Liver (tissue), 3 donors: ENCODE results near the gene ZNF276.

Experiments used
- EGR1 ChIP-seq, 2 donors: IDR thresholded peaks; 2 replicates each; pipeline ENCODE4 v1.6.1; 2016 to 2018; ENCODE audit warnings: antibody characterized with exemption in 2 of 2, low read depth in 2 of 2
- FOXA1 ChIP-seq: IDR thresholded peaks from 2 replicates; pipeline ENCODE4 v1.6.1; 2016; ENCODE audit warnings: antibody characterized with exemption
- GABPA ChIP-seq, 2 donors: IDR thresholded peaks in 1 of 2; conservative IDR thresholded peaks in 1 of 2; 2 replicates each; pipeline ENCODE4 v1.6.1; 2016; ENCODE audit warnings: antibody characterized with exemption in 2 of 2, mild to moderate bottlenecking in 1 of 2, moderate library complexity in 1 of 2
- JUND ChIP-seq, 2 donors: IDR thresholded peaks; 2 replicates each; pipeline ENCODE4 v1.6.1; 2016; ENCODE audit warnings: antibody characterized with exemption in 2 of 2
- NR2F2 ChIP-seq: IDR thresholded peaks from 2 replicates; pipeline ENCODE4 v1.6.1; 2016; ENCODE audit warnings: antibody characterized with exemption
- SP1 ChIP-seq: IDR thresholded peaks from 2 replicates; pipeline ENCODE4 v1.6.1; 2018; ENCODE audit warnings: antibody characterized with exemption, mild to moderate bottlenecking
- TAF1 ChIP-seq: conservative IDR thresholded peaks from 2 replicates; pipeline ENCODE4 v1.6.1; 2016; ENCODE audit warnings: antibody characterized with exemption, mild to moderate bottlenecking
- YY1 ChIP-seq: IDR thresholded peaks from 2 replicates; pipeline ENCODE4 v1.6.1; 2016; ENCODE audit warnings: antibody characterized with exemption, mild to moderate bottlenecking
- TF ChIP-seq, protein P1 (sequence below): fragments of 150-350 bp; IDR thresholded peaks from 2 replicates; pipeline ENCODE4 v1.5.1; 2017; ENCODE audit warnings: improper control_type of control experiment, low read depth, low read length; ENCODE audit not compliant: missing input control
- TF ChIP-seq, protein P2 (sequence below): IDR thresholded peaks from 2 replicates; pipeline ENCODE4 v1.6.1; 2016; ENCODE audit warnings: antibody characterized with exemption
- TF ChIP-seq, protein P3 (sequence below): IDR thresholded peaks from 2 replicates; pipeline ENCODE4 v1.6.1; 2016; ENCODE audit warnings: antibody characterized with exemption
- TF ChIP-seq, protein P4 (sequence below): IDR thresholded peaks from 2 replicates; pipeline ENCODE4 v1.6.1; 2016; ENCODE audit warnings: antibody characterized with exemption, mild to moderate bottlenecking
- TF ChIP-seq, protein P5 (sequence below): IDR thresholded peaks from 2 replicates; pipeline ENCODE4 v1.6.1; 2016; ENCODE audit warnings: antibody characterized with exemption
- donor health status: healthy.
- donor health status: healthy.

DNA sequence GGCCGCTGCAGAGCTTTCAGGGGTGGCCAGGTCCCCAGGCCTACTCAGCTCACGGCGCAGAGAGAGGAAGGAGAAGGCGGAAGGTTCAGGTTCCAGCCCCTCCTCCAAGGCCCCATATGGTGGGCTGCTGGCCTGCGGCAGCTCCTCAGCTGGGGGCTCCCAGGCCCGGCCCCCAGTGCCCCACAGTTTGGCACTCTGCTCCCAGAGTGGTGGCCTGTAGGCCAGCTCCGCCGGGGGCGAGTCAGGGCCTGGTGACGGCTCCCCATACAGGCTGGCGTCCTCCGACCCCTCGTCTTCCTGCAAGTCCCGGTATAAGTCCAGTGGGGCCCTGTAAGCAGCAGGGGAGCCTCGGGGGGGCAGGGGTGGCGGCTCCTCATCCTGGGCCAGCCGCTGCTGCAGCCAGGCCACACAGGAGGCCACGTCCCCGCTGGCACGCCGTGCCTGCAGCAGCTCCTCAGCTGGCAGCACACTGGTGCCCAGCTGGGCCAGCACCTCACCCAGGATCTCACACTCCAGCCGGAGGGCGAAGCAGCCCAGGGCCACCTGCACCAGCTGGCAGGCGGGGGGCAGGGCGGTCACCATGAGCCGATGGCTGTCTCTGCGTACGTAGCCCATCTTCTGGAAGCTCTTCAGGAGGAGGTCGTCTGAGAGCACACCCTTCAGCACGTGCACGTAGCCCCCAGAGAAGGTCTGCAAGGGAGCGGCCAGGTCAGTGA, 23.6 kb upstream of the ZNF276 start:
- TF ChIP-seq YY1 (no peak), SP1 (no peak), JUND (IDR thresholded peaks at IDR 0.05) (no peak), FOXA1 (no peak), TAF1 (no peak), EGR1 (IDR thresholded peaks at IDR 0.05; ENCODE audit: low read depth in 2 of 2) (no peak), GABPA (IDR thresholded peaks at IDR 0.05 in 1 of 2, conservative IDR thresholded peaks at IDR 0.05 in 1 of 2) (no peak), NR2F2 (no peak)
- TF ChIP-seq, protein P1, sequence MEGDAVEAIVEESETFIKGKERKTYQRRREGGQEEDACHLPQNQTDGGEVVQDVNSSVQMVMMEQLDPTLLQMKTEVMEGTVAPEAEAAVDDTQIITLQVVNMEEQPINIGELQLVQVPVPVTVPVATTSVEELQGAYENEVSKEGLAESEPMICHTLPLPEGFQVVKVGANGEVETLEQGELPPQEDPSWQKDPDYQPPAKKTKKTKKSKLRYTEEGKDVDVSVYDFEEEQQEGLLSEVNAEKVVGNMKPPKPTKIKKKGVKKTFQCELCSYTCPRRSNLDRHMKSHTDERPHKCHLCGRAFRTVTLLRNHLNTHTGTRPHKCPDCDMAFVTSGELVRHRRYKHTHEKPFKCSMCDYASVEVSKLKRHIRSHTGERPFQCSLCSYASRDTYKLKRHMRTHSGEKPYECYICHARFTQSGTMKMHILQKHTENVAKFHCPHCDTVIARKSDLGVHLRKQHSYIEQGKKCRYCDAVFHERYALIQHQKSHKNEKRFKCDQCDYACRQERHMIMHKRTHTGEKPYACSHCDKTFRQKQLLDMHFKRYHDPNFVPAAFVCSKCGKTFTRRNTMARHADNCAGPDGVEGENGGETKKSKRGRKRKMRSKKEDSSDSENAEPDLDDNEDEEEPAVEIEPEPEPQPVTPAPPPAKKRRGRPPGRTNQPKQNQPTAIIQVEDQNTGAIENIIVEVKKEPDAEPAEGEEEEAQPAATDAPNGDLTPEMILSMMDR = no peak
- TF ChIP-seq, protein P2, sequence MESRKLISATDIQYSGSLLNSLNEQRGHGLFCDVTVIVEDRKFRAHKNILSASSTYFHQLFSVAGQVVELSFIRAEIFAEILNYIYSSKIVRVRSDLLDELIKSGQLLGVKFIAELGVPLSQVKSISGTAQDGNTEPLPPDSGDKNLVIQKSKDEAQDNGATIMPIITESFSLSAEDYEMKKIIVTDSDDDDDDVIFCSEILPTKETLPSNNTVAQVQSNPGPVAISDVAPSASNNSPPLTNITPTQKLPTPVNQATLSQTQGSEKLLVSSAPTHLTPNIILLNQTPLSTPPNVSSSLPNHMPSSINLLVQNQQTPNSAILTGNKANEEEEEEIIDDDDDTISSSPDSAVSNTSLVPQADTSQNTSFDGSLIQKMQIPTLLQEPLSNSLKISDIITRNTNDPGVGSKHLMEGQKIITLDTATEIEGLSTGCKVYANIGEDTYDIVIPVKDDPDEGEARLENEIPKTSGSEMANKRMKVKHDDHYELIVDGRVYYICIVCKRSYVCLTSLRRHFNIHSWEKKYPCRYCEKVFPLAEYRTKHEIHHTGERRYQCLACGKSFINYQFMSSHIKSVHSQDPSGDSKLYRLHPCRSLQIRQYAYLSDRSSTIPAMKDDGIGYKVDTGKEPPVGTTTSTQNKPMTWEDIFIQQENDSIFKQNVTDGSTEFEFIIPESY = no peak
- TF ChIP-seq, protein P3, sequence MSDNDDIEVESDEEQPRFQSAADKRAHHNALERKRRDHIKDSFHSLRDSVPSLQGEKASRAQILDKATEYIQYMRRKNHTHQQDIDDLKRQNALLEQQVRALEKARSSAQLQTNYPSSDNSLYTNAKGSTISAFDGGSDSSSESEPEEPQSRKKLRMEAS = no peak
- TF ChIP-seq, protein P4, sequence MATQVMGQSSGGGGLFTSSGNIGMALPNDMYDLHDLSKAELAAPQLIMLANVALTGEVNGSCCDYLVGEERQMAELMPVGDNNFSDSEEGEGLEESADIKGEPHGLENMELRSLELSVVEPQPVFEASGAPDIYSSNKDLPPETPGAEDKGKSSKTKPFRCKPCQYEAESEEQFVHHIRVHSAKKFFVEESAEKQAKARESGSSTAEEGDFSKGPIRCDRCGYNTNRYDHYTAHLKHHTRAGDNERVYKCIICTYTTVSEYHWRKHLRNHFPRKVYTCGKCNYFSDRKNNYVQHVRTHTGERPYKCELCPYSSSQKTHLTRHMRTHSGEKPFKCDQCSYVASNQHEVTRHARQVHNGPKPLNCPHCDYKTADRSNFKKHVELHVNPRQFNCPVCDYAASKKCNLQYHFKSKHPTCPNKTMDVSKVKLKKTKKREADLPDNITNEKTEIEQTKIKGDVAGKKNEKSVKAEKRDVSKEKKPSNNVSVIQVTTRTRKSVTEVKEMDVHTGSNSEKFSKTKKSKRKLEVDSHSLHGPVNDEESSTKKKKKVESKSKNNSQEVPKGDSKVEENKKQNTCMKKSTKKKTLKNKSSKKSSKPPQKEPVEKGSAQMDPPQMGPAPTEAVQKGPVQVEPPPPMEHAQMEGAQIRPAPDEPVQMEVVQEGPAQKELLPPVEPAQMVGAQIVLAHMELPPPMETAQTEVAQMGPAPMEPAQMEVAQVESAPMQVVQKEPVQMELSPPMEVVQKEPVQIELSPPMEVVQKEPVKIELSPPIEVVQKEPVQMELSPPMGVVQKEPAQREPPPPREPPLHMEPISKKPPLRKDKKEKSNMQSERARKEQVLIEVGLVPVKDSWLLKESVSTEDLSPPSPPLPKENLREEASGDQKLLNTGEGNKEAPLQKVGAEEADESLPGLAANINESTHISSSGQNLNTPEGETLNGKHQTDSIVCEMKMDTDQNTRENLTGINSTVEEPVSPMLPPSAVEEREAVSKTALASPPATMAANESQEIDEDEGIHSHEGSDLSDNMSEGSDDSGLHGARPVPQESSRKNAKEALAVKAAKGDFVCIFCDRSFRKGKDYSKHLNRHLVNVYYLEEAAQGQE = no peak
- TF ChIP-seq, protein P5, sequence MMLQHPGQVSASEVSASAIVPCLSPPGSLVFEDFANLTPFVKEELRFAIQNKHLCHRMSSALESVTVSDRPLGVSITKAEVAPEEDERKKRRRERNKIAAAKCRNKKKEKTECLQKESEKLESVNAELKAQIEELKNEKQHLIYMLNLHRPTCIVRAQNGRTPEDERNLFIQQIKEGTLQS = no peak
